Measurements from ENCODE around the gene SLC15A4.

Gene SLC15A4

GRCh38 chr12:128813883-128814282 lies 9.9 kb downstream of the SLC15A4 start:
- TF ChIP-seq, protein P1, sequence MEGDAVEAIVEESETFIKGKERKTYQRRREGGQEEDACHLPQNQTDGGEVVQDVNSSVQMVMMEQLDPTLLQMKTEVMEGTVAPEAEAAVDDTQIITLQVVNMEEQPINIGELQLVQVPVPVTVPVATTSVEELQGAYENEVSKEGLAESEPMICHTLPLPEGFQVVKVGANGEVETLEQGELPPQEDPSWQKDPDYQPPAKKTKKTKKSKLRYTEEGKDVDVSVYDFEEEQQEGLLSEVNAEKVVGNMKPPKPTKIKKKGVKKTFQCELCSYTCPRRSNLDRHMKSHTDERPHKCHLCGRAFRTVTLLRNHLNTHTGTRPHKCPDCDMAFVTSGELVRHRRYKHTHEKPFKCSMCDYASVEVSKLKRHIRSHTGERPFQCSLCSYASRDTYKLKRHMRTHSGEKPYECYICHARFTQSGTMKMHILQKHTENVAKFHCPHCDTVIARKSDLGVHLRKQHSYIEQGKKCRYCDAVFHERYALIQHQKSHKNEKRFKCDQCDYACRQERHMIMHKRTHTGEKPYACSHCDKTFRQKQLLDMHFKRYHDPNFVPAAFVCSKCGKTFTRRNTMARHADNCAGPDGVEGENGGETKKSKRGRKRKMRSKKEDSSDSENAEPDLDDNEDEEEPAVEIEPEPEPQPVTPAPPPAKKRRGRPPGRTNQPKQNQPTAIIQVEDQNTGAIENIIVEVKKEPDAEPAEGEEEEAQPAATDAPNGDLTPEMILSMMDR (IDR thresholded peaks at IDR 0.05; ENCODE audit: low read length, missing control alignments) = no peak
- no peak for DNase-seq (ENCODE audit: low read depth)
- no peak overlapping the region for H3K4me3 ChIP-seq (replicated peaks; ENCODE audit: low read depth, low read length)

DNA sequence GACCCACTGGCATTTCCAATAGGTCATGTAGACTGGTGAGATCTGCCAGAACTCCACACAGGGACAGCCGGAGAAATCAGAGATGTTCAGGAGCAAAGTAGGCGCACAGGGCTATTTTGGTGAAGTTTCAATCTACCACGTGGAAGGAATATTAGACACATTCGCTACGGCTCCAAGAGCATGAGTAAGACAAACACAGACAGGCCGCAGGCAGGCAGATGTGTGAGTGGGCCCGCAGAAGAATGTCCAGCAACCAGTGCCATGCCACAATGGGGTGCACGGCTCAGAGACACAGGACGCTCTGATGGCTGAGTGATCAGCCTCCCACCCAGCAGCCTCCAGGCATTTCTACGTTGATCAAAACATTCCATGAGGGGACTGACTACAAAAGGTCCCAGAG lies 10.4 kb downstream of the SLC15A4 start:
- TF ChIP-seq, protein P1 (IDR thresholded peaks at IDR 0.05; ENCODE audit: low read length, missing control alignments) = no peak
- H3K4me3 ChIP-seq (replicated peaks; ENCODE audit: low read depth, low read length) = no peak overlapping the region
- DNase-seq (ENCODE audit: low read depth) = no peak

- no peak for DNase-seq (ENCODE audit: low read depth)
- TF ChIP-seq, protein P1 (IDR thresholded peaks at IDR 0.05; ENCODE audit: low read length, missing control alignments) = no peak
- no peak overlapping the region for H3K4me3 ChIP-seq (replicated peaks; ENCODE audit: low read depth, low read length)
Measured at GRCh38 chr12:128811806-128812205, 12.0 kb downstream of the SLC15A4 start.

DNA sequence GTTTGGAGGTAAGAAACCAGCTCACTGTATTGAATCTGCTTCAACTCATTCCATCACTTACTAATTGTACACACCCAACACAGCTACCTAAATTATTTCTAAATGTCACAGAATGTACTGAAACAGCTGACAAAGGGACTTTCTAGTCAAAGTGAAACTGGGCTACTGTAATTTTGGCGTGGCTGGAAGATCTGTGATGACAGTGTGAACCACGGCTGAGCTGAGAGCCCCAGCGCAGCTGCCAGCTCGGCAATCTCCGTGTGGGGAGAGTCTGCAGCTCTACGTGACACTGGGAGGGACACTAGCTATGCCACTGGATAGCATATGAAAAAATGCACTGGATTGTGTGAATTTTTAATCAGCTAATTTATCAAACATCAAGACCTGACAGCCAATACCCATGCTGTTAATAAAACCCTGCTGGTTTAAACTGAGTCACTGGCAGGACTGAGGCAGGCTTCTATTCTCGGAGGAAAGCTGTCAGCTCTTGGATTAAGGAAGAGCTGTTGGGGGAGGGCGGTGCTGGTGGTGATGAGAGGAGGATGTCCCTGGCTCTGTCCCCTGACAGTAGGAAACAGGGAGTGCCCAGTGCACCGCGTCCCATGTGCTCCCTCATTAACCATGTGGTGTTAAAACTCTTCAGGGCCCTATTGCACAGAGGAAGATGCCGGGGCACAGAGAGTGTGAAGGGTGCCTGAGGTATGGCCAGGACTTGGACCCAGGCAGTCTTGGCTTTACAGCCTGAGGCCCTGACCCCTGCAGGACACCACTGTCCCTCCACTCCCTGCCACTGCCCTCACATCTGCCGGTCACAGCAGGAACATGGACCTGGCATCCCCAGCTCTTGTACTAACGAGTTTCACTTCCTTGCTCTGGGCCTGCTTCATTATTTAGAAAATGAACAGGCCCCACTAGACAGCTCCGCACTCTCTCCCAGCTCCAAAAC lies 13.3 kb downstream of the SLC15A4 start:
- TF ChIP-seq, protein P1 (IDR thresholded peaks at IDR 0.05; ENCODE audit: low read length, missing control alignments) = no peak
- no peak overlapping the region for H3K4me3 ChIP-seq (replicated peaks; ENCODE audit: low read depth, low read length)
- DNase-seq (ENCODE audit: low read depth) = no peak

GRCh38 chr12:128808651-128809050 lies 15.1 kb downstream of the SLC15A4 start:
- DNase-seq (ENCODE audit: low read depth) = no peak
- TF ChIP-seq, protein P1 (IDR thresholded peaks at IDR 0.05; ENCODE audit: low read length, missing control alignments) = no peak
- H3K4me3 ChIP-seq (replicated peaks; ENCODE audit: low read depth, low read length) = no peak overlapping the region

GRCh38 chr12:128807161-128807724 lies 16.5 kb downstream of the SLC15A4 start:
- no peak for DNase-seq (ENCODE audit: low read depth)
- TF ChIP-seq, protein P1 (IDR thresholded peaks at IDR 0.05; ENCODE audit: low read length, missing control alignments) = no peak
- no peak overlapping the region for H3K4me3 ChIP-seq (replicated peaks; ENCODE audit: low read depth, low read length)

Data from fibroblast of pulmonary artery (primary cell).